IgD-negative memory B cell (primary cell): Measurements from ENCODE around the gene RRP1. TPM values are rescaled to one million over a fixed set of nuclear protein-coding genes. Genes with fewer than 3 reads are reported as not detected.
A peak's percentile ranks its signal among the peaks of the same experiment; 100 is the strongest.
"Not testable (repeated sequence)": the region's sequence is repeated elsewhere in the genome, so short reads cannot be mapped to it uniquely, and the experiment has no call there.

Experiments used
- H3K27ac Mint-ChIP-seq, 3 donors: one replicate each; pipeline ENCODE4 v1.8.0; 2020 to 2022; ENCODE audit warnings: mild to moderate bottlenecking in 3 of 3, mixed read lengths in 3 of 3, moderate library complexity in 1 of 3
- H3K27me3 Mint-ChIP-seq: one replicate; pipeline ENCODE4 v1.8.0; 2021; ENCODE audit warnings: mixed read lengths
- H3K36me3 Mint-ChIP-seq: one replicate; pipeline ENCODE4 v1.8.0; 2020; ENCODE audit warnings: mild to moderate bottlenecking, mixed read lengths
- H3K4me1 Mint-ChIP-seq, 3 donors: one replicate each; pipeline ENCODE4 v1.8.0; 2020 to 2022; ENCODE audit warnings: mixed read lengths in 3 of 3, mild to moderate bottlenecking in 1 of 3
- H3K4me3 Mint-ChIP-seq, 4 donors: one replicate each; pipeline ENCODE4 v1.8.0; 2020 to 2022; ENCODE audit warnings: mild to moderate bottlenecking in 4 of 4, mixed read lengths in 4 of 4, moderate library complexity in 3 of 4
- H3K9me3 Mint-ChIP-seq, 3 donors: one replicate each; pipeline ENCODE4 v1.8.0; 2020 to 2021; ENCODE audit warnings: mixed read lengths in 3 of 3, mild to moderate bottlenecking in 1 of 3
- polyA plus RNA-seq: library from polyadenylated mRNA; unstranded; fragments of 300-500 nt; fragmentation: Illumina TruSeq; gene quantifications from one replicate; pipeline ENCODE4 v1.2.3, GENCODE V29; 2021

RRP1 gene
- polyA plus RNA-seq, 1 donor from 2014 or later: 18.2 TPM

DNA sequence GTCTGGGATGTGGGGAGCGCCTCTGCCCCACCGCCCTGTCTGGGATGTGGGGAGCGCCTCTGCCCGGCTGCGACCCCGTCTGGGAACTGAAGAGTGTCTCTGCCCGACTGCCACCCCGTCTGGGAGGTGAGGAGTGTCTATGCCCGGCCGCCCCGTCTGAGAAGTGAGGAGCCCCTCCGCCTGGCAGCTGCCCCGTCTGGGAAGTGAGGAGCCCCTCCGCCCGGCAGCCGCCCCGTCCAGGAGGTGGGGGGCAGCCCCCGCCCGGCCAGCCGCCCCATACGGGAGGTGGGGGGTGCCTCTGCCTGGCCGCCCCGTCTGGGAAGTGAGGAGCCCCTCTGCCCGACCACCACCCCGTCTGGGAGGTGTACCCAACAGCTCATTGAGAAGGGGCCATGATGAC is 32.8 kb downstream of the RRP1 start:
- H3K27me3 Mint-ChIP-seq: peaks cover 11% of the 10 kb centered on the region
- H3K36me3 Mint-ChIP-seq, H3K4me3 Mint-ChIP-seq, H3K4me1 Mint-ChIP-seq, H3K27ac Mint-ChIP-seq, H3K9me3 Mint-ChIP-seq: not testable (repeated sequence)

GRCh38 chr21:43822741-43823140 is 33.4 kb downstream of the RRP1 start:
- peaks cover 11% of the 10 kb centered on the region for H3K27me3 Mint-ChIP-seq
- not testable (repeated sequence) for H3K4me3 Mint-ChIP-seq, H3K27ac Mint-ChIP-seq, H3K9me3 Mint-ChIP-seq, H3K36me3 Mint-ChIP-seq, H3K4me1 Mint-ChIP-seq

DNA sequence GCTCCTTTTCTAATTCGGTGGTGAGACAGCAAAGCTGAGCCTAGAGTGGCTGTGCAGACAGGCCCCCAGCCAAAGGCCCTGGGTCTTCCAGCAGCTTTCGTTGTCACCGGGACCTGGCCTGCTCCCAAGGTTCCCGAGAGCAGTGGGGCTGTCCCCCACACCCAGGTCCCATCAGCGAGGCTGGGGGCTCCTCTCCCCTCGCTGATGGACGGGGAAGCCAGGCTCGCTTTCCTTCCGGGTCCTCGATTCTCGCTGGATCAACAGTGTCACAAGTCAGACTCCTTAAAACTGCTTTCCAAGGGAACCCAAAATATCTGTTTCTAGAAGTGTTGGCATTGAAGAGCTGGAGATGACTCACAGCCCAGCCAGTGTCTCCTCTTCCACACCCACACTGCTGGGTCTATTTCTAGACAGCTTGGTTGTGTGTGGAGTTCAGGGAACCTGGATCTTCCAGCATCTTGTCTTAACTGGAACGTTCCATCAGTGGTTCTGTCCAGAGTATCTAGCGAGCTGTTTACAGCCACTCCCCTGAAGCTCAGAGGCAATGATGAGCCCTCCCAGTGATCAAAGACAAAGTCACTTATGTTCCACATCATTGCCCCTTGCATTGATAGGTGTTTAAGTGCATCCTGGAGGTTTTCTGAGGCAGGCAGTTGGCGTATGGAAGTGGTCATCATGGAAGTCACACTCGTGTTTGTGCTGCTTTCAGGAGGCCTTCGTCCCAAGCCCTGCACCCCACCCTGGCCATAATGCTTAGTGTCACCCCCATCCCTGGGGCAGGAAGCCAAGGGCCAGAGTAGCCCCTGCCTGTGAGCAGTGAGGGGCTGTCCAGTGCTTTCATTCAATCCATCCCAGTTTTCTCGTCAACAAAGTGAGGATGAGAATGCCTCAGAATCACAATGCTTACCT is 35.2 kb downstream of the RRP1 start:
- Mint-ChIP-seq H3K4me1 (no peaks in the 10 kb centered on the region), H3K27ac (no peak overlapping the region), H3K36me3 (no peaks in the 10 kb centered on the region), H3K4me3 (no peak overlapping the region), H3K9me3 (no peaks in the 10 kb centered on the region), H3K27me3 (peaks cover 5% of the 10 kb centered on the region)

GRCh38 chr21:43825242-43825935 is 36.0 kb downstream of the RRP1 start:
- Mint-ChIP-seq H3K4me3 (no peak overlapping the region), H3K9me3 (no peaks in the 10 kb centered on the region), H3K27ac (no peak overlapping the region), H3K27me3 (peaks cover 5% of the 10 kb centered on the region), H3K4me1 (no peaks in the 10 kb centered on the region), H3K36me3 (no peaks in the 10 kb centered on the region)

DNA sequence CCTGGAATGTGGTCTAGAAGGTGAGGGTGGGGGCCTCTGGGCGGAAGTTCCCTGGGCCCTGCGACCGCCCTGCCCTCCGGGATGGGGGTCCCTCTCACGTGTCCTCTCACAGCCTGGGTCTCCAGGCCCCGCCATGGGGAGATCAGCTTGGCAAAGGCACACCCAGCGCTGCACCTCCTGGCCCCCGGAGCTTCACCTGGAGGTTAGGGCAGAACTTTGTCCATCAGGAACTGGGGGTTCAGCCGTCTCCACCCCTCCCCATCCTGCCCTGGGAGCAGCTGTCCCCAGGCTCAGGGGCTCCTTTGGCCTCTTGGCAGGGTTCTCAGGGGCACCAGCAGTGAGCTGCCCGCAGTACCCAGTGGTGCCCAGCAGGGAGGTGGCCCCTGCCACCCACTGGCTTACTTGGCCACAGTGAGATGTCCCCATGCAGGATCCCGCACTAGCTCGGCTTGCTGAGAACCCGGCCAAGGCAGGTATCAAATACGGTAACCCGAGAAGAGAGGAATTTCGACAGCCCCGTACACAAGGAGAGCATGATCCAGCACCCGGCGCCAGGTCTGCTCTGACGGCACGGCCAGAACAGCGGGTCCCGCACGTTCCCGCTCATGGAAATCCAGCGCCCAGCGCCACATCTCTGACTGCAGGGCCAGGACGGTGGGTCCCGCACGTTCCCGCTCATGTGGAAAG is 36.7 kb downstream of the RRP1 start:
- Mint-ChIP-seq H3K36me3 (no peaks in the 10 kb centered on the region), H3K27ac (peak overlapping the region in 1 of 3 donors; percentile 71), H3K4me1 (no peaks in the 10 kb centered on the region), H3K4me3 (no peak overlapping the region), H3K27me3 (peaks cover 5% of the 10 kb centered on the region), H3K9me3 (peaks cover 0 to 1% (median 0%) of the 10 kb centered on the region in 3 donors)

- no peaks in the 10 kb centered on the region for H3K4me1 Mint-ChIP-seq
- H3K4me3 Mint-ChIP-seq: no peak overlapping the region
- H3K36me3 Mint-ChIP-seq: no peaks in the 10 kb centered on the region
- H3K27me3 Mint-ChIP-seq: peaks cover 5% of the 10 kb centered on the region
- peak overlapping the region in 1 of 3 donors; percentile 71 for H3K27ac Mint-ChIP-seq
- H3K9me3 Mint-ChIP-seq: peaks cover 0 to 1% (median 0%) of the 10 kb centered on the region in 3 donors
Observed at GRCh38 chr21:43826623-43826974, 37.2 kb downstream of the RRP1 start.

DNA sequence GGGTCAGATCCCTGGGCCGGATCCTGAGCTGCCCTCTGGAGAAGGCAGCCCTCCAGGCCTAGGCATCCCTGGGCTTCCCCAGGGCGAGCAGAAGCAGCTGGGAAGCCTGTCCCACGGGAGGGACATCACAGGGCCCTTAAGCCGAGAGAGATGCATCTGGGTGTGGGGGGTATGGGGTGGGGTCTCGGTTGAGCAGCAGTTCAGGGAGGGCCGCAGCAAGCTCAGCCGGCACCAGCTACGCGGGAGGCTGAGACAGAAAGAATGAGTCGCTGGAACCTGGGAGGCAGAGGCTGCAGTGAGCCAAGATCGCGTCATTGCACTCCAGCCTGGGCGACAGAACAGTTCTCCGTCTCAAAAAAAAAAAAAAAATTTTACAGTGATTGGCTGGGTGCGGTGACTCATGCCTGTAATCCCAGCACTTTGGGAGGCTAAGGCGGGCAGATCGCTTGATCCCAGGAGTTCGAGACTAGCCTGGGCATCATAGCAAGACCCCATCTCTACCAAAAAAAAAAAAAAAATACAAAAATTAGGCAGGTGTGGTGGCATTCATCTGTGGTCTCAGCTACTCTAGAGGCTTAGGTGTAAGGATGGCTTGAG is 37.7 kb downstream of the RRP1 start:
- H3K4me3 Mint-ChIP-seq: no peak overlapping the region
- peaks cover 0 to 1% (median 0%) of the 10 kb centered on the region in 3 donors for H3K9me3 Mint-ChIP-seq
- no peak overlapping the region for H3K27ac Mint-ChIP-seq
- peaks cover 5% of the 10 kb centered on the region for H3K27me3 Mint-ChIP-seq
- H3K36me3 Mint-ChIP-seq: no peaks in the 10 kb centered on the region
- H3K4me1 Mint-ChIP-seq: no peaks in the 10 kb centered on the region

GRCh38 chr21:43829161-43829560 is 39.8 kb downstream of the RRP1 start:
- H3K4me1 Mint-ChIP-seq: no peaks in the 10 kb centered on the region
- H3K27ac Mint-ChIP-seq: no peak overlapping the region

DNA sequence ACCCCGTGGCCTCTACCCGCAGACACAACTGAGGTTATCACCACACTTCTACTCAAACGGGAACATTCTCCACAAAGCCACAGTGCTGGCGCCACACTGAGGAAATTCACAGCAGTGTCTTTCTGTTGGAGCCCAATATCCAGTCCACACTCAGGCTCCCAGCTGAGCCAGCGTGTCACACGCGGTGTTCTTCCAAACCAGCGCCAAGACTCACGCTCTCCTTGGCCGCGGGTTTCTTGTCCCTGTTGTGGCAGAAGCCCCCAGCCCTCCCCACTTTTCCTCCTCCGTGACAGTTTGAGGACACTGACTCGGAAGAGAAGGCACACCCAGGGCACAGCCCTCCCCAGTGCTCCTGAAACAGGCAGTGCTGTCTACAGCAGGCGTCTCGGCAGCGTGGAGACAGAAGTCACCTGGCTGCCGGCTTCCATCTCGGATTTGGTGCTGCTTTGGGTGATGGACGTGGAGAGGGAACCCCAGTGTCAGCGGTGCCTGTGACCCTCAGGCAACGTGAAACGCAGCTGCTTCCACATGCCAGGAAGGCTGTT is 40.3 kb downstream of the RRP1 start:
- Mint-ChIP-seq H3K9me3 (peaks cover 0 to 2% (median 1%) of the 10 kb centered on the region in 3 donors), H3K36me3 (no peaks in the 10 kb centered on the region), H3K27ac (no peak overlapping the region), H3K4me1 (no peaks in the 10 kb centered on the region), H3K4me3 (no peak overlapping the region), H3K27me3 (peaks cover 13% of the 10 kb centered on the region)

More at GRCh38 chr21:43829161-43829560, 39.8 kb downstream of the RRP1 start:
- no peaks in the 10 kb centered on the region for H3K36me3 Mint-ChIP-seq
- H3K4me3 Mint-ChIP-seq: no peak overlapping the region
- peaks cover 12% of the 10 kb centered on the region for H3K27me3 Mint-ChIP-seq
- H3K9me3 Mint-ChIP-seq: peaks cover 0 to 2% (median 1%) of the 10 kb centered on the region in 3 donors

GRCh38 chr21:43832158-43832550 is 42.8 kb downstream of the RRP1 start:
- Mint-ChIP-seq H3K4me1 (peaks cover 0 to 1% (median 0%) of the 10 kb centered on the region in 3 donors), H3K9me3 (peaks cover 0 to 2% (median 1%) of the 10 kb centered on the region in 3 donors), H3K27ac (no peak overlapping the region), H3K27me3 (peaks cover 26% of the 10 kb centered on the region), H3K36me3 (no peaks in the 10 kb centered on the region), H3K4me3 (no peak overlapping the region)

DNA sequence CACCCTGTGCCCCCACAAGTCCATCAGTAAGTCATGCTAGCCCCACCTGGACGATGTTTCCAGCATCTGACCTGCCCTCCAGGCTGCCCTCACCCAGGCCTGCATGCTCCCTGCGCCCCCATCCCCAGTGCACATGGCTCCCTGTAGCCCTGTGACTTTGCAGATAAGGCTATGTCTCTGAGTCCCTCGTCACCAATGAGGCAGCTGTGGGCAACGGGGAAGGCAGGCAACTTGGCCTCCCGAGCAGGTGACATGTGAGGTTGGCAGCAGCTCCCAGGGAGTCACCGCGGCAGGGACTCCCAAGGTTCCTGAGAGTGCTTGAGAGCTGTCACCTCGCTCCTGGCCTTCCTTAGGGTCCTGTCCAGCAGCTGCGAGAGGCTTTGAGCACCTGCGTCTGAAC is 43.3 kb downstream of the RRP1 start:
- peaks cover 26% of the 10 kb centered on the region for H3K27me3 Mint-ChIP-seq

GRCh38 chr21:43834146-43834905 is 44.9 kb downstream of the RRP1 start:
- H3K4me1 Mint-ChIP-seq: peaks cover 0 to 1% (median 0%) of the 10 kb centered on the region in 3 donors
- H3K36me3 Mint-ChIP-seq: no peaks in the 10 kb centered on the region
- no peak overlapping the region for H3K4me3 Mint-ChIP-seq
- H3K27ac Mint-ChIP-seq: no peak overlapping the region
- peaks cover 0 to 2% (median 1%) of the 10 kb centered on the region in 3 donors for H3K9me3 Mint-ChIP-seq
- H3K27me3 Mint-ChIP-seq: peaks cover 27% of the 10 kb centered on the region

More for the DNA sequence above, 43.3 kb downstream of the RRP1 start:
- peaks cover 0 to 1% (median 0%) of the 10 kb centered on the region in 3 donors for H3K4me1 Mint-ChIP-seq
- no peak overlapping the region for H3K4me3 Mint-ChIP-seq
- H3K9me3 Mint-ChIP-seq: peaks cover 0 to 2% (median 1%) of the 10 kb centered on the region in 3 donors
- no peak overlapping the region for H3K27ac Mint-ChIP-seq
- no peaks in the 10 kb centered on the region for H3K36me3 Mint-ChIP-seq

- no peaks in the 10 kb centered on the region for H3K36me3 Mint-ChIP-seq
- H3K4me1 Mint-ChIP-seq: peaks cover 0 to 1% (median 0%) of the 10 kb centered on the region in 3 donors
- no peak overlapping the region for H3K4me3 Mint-ChIP-seq
- H3K27ac Mint-ChIP-seq: no peak overlapping the region
- peaks cover 30% of the 10 kb centered on the region for H3K27me3 Mint-ChIP-seq
- peaks cover 0 to 2% (median 2%) of the 10 kb centered on the region in 3 donors for H3K9me3 Mint-ChIP-seq
Observed at GRCh38 chr21:43835050-43835449, 45.7 kb downstream of the RRP1 start.

GRCh38 chr21:43835861-43836260 is 46.5 kb downstream of the RRP1 start:
- no peak overlapping the region for H3K4me3 Mint-ChIP-seq
- H3K9me3 Mint-ChIP-seq: peaks cover 0 to 3% (median 2%) of the 10 kb centered on the region in 3 donors
- H3K27ac Mint-ChIP-seq: no peak overlapping the region
- H3K4me1 Mint-ChIP-seq: peaks cover 0 to 1% (median 0%) of the 10 kb centered on the region in 3 donors
- H3K27me3 Mint-ChIP-seq: peaks cover 30% of the 10 kb centered on the region
- H3K36me3 Mint-ChIP-seq: no peaks in the 10 kb centered on the region
